HUDEP-2 (cell line): Measurements from ENCODE around the gene S100A14.

Source experiments
- DNase-seq, 76 experiments: peaks; one replicate each; lab custom pipeline; 2025; ENCODE audit not compliant: unreplicated experiment in 76 of 76; lab: John Stamatoyannopoulos, UW

The S100A14 gene

GRCh38 chr1:153568367-153569099, 47.6 kb downstream of the S100A14 start:
- DNase-seq = peak in 73 of 76 experiments; percentile 19 to 90 (median 71)

- DNase-seq = no peak
Measured at GRCh38 chr1:153567621-153568366, 48.3 kb downstream of the S100A14 start.

GRCh38 chr1:153566414-153567371, 49.4 kb downstream of the S100A14 start:
- DNase-seq = peak in 75 of 76 experiments; percentile 43 to 98 (median 94)

GRCh38 chr1:153565529-153566374, 50.4 kb downstream of the S100A14 start, which contains the start of gene S100A2:
Gene S100A2 (minus strand): TSS chr1:153565844. CDS start chr1:153563877, 1,967 bp downstream.
- DNase-seq = peak in 14 of 76 experiments; percentile 18 to 48 (median 30)
